HG02981 (cell line): ENCODE measurements around the gene ADGRD1.
"Not testable (repeated sequence)": the region's sequence is repeated elsewhere in the genome, so short reads cannot be mapped to it uniquely, and the experiment has no call there.

ENCODE experiments used
- ATAC-seq: cut with Tn5 transposase; IDR thresholded peaks from one replicate; pipeline ENCODE4 v1.9.1; 2021; ENCODE audit warnings: mild to moderate bottlenecking, moderate library complexity; ENCODE audit not compliant: unreplicated experiment

Gene ADGRD1

DNA sequence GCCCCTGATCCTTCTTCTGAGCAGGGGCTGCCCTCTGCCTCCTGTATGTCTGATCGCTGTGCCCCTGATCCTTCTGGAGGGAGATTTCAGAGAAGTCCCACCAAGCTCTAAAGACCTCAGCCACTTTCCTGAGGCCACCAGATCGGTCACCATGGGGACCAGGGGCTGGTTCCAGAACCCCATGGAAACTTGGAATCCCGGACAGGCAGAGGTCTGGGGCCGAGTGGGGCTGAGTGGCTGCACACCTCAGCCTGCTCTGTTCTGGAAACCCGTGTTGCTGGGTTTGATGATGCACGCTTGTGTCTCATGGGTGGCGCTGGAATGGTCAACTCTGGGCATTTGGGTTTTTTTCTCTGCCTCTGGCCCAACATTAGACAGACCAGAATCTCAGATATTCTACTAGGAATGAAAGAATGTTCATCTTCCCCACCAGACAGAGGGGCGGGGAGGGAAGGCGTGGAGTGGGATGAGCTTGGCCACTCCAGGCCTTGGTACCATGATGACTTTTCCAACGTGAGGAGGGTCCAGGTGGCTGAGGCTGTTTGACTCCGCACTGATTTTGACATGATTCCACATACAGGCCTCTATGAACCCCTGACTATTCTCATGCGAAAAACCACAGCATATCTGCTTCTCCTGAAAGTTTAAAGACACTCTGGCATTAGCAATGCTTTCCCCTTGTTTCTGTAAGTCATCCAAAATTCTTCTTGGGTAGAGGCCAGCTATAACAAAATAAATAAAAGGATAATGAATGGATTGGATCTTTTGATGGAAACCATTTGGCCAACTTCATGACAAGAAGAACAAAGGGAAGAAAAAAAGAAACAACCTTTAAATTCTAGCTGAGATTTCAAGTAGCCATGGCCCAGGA lies 114.5 kb downstream of the ADGRD1 start:
- no peak for ATAC-seq

- not testable (repeated sequence) for ATAC-seq
These were observed 115.4 kb downstream of the ADGRD1 start for GRCh38 chr12:131068926-131069720.

DNA sequence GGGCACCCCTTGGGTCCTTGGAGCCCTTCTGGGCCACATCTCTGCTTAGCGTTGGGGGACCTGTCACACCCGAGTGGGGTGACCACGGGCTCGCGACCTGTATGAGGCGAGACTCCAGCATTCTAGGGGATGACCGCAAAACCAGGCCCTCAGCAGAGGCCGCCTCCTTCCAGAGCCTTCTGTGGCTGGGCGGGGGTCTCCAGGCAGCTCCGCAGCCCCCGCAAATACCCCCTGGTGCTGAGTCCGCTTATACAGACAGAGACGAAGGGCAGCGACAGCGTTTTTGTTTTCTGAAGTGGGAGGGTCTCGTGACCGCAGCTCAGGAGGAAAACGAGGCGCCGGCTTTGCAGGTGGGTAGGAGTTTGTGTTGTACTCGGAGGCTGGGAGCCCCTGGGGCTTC lies 116.4 kb downstream of the ADGRD1 start:
- ATAC-seq, result not testable (repeated sequence)

GRCh38 chr12:131070668-131071067 lies 117.0 kb downstream of the ADGRD1 start:
- not testable (repeated sequence) for ATAC-seq

GRCh38 chr12:131071234-131071820 lies 117.6 kb downstream of the ADGRD1 start:
- not testable (repeated sequence) for ATAC-seq

GRCh38 chr12:131071950-131072349 lies 118.2 kb downstream of the ADGRD1 start:
- not testable (repeated sequence) for ATAC-seq

GRCh38 chr12:131072451-131073230 lies 118.9 kb downstream of the ADGRD1 start:
- no peak for ATAC-seq

- no peak for ATAC-seq
These were observed 120.7 kb downstream of the ADGRD1 start for GRCh38 chr12:131074221-131075083.

DNA sequence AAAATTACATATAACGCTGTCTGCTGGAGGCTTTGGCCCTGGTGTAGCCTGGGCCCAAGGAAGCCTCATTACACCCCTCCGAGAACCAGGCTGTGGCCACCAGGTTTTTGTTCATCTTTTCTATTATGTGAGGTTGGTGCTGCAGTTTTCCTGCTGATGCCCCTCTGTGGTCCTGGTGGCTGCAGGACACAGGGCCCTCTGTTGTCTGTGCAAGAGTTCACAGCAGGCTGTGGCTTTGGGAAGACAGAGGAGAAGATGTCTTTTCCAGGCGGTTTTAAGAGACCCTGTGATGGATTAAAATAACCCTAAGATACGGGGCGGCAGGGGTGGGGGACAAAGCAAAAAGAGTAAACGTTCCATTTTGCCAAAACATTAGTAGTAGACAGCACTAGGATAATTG lies 121.5 kb downstream of the ADGRD1 start:
- no peak for ATAC-seq

GRCh38 chr12:131075611-131076010 lies 121.9 kb downstream of the ADGRD1 start:
- ATAC-seq, result no peak

DNA sequence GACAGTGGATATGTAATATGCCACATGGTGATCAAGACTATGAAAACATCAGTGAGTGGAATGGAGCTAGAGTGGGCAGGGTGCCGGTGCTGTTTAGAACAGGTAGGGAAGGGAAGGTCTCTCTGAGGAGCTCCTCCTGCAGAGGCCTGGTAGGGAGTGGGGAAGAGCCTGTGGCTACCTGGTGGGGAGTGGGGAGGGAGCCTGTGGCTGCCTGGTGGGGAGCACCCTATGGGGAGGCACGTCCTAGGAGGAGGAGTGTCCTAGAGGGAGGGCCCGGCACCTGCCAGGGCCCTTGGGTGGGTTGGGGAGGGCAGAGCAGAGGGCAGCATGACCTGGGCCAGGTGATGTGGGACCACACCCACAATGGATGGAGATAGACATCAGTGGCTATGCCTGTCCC lies 122.6 kb downstream of the ADGRD1 start:
- ATAC-seq, result no peak

DNA sequence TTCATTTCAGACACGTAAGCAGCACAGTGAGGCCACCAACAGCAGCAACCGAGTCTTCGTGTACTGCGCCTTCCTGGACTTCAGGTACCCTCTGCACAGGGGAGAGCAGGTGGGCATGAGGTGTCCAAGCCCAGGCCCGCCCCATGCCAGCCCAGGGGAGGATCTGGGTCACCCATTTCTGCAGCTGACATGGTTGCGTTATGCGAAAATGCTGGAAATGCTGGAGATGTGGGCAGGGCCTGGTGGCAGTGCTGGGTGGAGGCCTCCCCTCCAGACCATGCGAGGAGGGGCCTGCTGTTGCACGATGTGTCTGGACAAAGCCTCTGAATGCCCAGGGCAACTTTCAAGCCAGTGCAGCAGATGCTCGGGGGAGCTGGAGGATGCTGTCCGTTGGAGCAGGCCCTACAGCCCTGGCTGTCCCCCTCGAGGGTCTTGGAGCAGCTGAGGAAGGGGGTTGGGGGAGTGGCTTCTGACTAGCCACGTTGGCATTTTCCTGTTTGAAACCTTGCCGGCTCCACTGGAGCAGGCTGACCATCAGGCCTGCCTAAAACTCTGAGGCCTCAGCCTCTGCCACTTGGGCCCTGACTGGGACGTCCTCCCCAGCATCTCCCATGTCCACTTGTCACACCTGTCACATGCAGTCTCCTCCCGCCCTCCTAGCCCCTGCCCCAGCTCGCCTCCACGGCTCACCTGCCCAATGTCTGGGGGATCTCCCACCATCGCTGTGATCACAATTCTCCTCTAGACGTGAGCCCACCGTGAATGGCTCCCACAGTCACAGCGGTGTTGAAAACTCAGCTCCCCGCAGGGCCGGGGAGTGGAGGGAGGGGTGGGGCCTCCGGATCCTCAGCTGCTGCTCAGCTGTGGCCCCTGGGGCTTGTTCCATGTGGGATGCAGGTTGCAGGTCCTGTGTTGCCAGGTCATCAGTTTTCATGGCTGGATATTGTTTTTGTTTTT lies 123.4 kb downstream of the ADGRD1 start:
- no peak for ATAC-seq

- ATAC-seq, result no peak
These were observed 124.3 kb downstream of the ADGRD1 start for GRCh38 chr12:131077931-131078391.

DNA sequence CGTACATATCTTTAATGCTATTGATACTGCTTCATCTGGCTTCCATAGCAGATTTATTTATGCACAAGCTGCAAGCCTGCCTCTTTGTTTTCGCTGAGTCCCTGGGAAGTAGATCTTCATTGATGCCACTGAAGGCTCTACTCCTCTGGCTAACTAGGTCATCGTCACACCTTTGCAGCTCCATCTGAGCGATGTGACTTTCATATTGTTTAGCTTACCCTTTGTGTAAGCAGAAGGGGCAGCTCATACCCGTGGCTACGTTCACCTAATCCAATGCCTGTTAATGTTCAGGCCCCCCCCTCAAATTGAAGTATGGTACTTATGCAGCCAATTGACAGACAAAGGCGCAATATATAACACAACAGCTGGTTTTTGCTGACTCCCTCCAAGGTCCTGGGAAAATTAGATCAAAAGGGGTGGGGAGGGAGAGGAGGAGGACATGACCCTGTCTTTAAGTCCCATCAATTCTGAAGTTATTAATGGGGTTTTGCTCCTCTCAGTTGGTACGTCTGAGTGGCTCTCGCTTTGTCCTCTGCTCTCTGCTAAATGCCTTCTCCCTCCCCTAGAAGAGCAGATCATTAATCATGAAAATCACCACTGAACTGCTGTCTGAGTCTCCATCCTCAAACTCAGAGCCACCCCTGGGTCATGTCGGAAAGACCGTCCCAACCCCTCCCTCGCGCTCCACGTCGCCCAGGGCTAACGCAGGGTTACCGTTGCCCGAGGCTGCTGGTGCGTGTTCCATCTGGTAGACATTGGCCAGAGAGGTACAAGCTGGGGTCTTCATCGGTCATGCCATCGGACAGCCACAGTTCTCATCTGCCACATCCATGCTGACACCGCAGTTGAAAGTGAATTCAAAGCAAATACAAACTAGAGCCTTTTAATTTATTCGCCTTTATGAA lies 128.8 kb downstream of the ADGRD1 start:
- ATAC-seq, result no peak

DNA sequence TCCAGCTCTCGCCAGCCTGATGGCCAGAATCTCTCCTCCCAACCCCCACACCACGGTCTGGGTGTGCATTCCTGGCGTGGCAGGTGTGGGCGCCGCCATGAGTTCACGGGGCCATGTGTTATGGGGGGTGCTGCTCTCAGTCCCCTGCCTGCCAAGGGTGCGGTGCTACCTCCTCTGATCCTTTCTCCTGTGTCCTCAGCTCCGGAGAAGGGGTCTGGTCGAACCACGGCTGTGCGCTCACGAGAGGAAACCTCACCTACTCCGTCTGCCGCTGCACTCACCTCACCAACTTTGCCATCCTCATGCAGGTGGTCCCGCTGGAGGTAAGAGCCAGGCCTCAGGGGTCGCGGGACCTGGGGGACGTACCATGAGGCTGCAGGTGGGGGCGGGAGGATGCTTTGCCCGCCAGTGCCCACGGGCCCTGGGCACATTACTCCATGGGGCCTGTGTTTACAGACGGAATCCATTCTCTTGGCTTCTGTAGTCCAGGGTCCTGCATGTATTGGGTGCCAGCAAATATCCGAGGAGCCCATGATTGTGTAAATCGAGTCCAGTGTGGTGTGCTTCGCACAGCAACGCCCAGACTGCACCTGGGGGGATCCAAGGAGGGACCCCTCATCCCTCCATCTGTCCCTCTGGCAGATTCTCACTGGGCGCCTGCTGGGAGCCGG lies 130.8 kb downstream of the ADGRD1 start:
- no peak for ATAC-seq

DNA sequence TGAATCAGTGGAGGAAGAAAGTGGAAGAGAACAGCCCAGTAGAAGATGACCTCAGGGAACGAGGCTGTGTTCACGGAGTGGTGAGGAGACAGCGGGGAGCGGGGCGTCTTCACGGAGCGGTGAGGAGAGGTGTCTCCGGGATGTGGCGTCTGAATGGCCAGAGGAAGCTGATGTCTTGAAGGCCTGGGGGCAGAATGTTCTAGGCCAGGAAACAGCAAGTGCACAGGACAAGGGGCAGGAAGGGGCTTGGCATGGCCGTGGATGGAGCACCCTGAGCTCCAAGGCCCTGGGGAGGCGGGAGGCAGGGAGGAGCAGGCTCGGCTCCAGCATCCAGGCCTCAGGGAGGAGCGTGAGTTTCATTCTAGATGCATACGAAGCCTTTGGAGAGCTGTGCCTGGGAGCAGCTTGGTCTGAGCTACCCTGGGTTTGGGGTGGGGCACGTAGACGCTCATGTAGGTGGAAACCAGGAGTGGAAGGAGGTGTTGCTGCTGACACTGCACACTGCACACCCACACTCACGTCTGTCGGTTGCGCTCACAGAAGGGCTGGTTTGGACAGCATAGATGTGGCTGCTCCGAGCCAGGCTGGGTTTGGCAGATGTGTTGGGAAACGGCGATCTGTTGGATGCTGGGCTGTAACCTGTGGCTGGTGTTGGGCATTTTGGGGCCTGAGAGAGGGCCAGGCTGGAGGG lies 131.6 kb downstream of the ADGRD1 start:
- ATAC-seq, result no peak
